GM19438 (cell line): ENCODE data around the gene ERICH6B.

Experiments used
- ATAC-seq: cut with Tn5 transposase; IDR thresholded peaks from one replicate; pipeline ENCODE4 v1.9.1; 2021; ENCODE audit warnings: low read depth; ENCODE audit not compliant: unreplicated experiment

The ERICH6B gene

DNA sequence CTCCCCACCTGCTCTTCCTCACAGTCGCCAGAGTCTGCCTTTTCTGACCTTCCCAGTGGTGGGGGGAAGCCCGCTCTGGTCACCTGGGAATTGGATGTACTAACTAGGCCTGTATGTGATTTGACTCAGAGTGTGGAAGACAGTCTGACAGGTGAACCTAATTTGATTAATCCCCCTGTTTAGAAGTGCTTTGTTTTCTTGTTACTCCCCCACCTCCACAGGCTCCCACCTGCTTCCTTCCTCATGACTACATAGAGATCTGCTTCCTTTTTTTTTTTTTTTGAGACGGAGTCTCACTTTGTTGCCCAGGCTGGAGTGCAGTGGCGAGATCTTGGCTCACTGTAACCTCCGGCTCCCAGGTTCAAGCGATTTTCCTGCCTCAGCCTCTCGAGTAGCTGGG is 106.8 kb downstream of the ERICH6B start:
- ATAC-seq = no peak

DNA sequence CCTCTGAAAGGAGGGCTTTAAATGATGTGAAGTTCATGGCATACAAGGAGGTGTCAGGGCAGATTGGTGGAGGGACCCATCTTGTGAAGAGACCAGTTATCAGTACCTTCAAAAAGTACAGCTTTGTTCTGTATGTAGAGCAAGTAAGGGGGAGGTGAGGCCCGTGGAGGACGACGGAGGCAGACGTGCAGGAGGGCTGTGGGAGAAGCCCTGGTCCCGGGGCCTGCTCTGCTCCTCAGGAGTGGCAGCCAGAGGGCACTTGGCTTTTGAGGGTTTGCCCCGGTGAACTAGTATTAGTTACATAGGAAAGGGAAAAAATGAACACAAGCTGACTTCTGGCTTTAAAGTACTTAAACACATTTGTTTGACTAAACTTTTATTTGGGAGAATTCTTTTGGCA is 108.7 kb downstream of the ERICH6B start:
- no peak for ATAC-seq

- ATAC-seq = no peak
These were observed 111.9 kb downstream of the ERICH6B start for GRCh38 chr13:45503658-45504057.

- no peak for ATAC-seq
These were observed 114.4 kb downstream of the ERICH6B start for GRCh38 chr13:45501175-45501526.

DNA sequence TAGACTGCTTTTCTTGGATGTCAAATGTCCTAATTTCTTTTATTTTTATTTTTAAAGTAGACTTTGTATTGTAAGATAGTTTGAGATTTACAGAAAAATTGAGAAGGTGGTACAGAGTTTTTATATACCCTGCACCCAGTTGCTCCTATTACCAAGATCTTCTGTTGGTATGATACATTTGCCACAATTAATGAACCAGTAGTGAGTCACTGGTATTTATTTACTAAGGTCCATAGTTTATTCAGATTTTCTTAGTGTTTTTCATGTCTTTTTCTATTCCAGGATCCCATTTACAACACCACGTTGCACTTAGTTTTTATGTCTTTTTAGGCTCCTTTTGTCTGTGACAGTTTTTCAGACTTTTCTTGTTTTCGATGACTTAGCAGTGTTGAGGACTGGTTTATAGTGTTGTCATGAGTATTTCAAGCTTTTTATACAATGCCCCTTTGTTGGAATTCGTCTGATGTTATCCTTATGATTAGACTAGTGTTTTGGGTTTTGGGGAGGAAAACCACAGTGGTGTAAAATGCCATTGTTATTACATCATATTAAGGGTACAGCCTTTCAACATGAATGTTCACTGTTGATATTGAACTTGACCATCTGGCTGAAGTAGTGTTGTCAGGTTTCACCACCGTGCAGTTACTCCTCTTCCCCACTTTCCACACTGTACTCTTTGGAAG is 114.9 kb downstream of the ERICH6B start:
- ATAC-seq = no peak

DNA sequence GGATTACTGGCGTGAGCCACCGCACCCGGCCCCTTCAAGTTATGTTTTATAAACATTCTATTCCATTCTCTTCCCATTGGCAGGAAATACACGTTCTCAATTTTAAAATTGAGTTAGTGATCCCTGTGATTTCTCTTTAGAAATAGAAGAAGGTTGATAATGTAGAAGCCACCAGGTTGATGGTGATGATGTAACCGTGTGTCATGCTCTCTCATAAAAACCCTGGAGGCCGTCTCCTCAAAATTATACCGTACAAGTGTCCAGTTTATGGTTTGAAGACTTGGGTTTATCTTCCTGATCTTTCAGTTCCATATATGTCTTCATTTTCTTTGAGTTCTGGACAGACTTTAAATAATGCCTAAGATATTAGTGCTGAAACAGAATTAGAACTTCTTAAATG is 118.6 kb downstream of the ERICH6B start:
- no peak for ATAC-seq

GRCh38 chr13:45492538-45492937 is 123.0 kb downstream of the ERICH6B start:
- ATAC-seq = no peak
